SK-N-SH treated with all-trans-retinoic acid at 6 μM for 48 hours (cell line): Measurements from ENCODE around the gene SLC2A5.

Experiments
- ATAC-seq: fragments of 200-7000 bp; cut with Tn5 transposase; 3 replicates; pipeline ENCODE4 v1.9.1; 2020; ENCODE audit warnings: mild to moderate bottlenecking, moderate library complexity
- ARNTL ChIP-seq: fragments of 450-650 bp; formaldehyde crosslinking; IDR thresholded peaks from 2 replicates; pipeline ENCODE4 v1.5.0; 2020; ENCODE audit warnings: low read depth, mild to moderate bottlenecking, moderate library complexity, borderline replicate concordance
- BACH2 ChIP-seq: fragments of 250-450 bp; sonication (Bioruptor Pico); IDR thresholded peaks from 2 replicates; pipeline ENCODE4 v1.9.0; 2021; ENCODE audit warnings: mild to moderate bottlenecking, borderline replicate concordance
- CSDC2 ChIP-seq: fragments of 250-450 bp; sonication (Bioruptor Pico); IDR thresholded peaks from 2 replicates; pipeline ENCODE4 v1.5.0; 2020; ENCODE audit warnings: mild to moderate bottlenecking, moderate library complexity
- ESRRG ChIP-seq: fragments of 250-450 bp; sonication (Bioruptor Pico); IDR thresholded peaks from 2 replicates; pipeline ENCODE4 v1.6.1; 2021; ENCODE audit warnings: mild to moderate bottlenecking
- GLIS3 ChIP-seq: fragments of 250-450 bp; sonication (Bioruptor Pico); IDR thresholded peaks from 2 replicates; pipeline ENCODE4 v1.5.0; 2020; ENCODE audit warnings: mild to moderate bottlenecking, moderate library complexity
- ISL1 ChIP-seq: fragments of 250-450 bp; sonication (Bioruptor Pico); IDR thresholded peaks from 2 replicates; pipeline ENCODE4 v2.1.2; 2022; ENCODE audit warnings: mild to moderate bottlenecking, moderate library complexity
- OSR1 ChIP-seq: fragments of 250-450 bp; sonication (Bioruptor Pico); IDR thresholded peaks from 2 replicates; pipeline ENCODE4 v1.8.0; 2022; ENCODE audit warnings: moderate library complexity, mild to moderate bottlenecking, inconsistent platforms
- POU6F1 ChIP-seq: fragments of 250-450 bp; sonication (Bioruptor Pico); IDR thresholded peaks from 2 replicates; pipeline ENCODE4 v1.8.0; 2021; ENCODE audit warnings: low read depth, mild to moderate bottlenecking, moderate library complexity, borderline replicate concordance
- PPARA ChIP-seq: fragments of 250-450 bp; sonication (Bioruptor Pico); IDR thresholded peaks from 2 replicates; pipeline ENCODE4 v1.5.0; 2020; ENCODE audit warnings: mild to moderate bottlenecking, borderline replicate concordance
- RARB ChIP-seq: fragments of 250-450 bp; sonication (Bioruptor Pico); IDR thresholded peaks from 2 replicates; pipeline ENCODE4 v1.8.0; 2021; ENCODE audit warnings: mild to moderate bottlenecking, moderate library complexity
- SNAI2 ChIP-seq: fragments of 250-450 bp; sonication (Bioruptor Pico); IDR thresholded peaks from 2 replicates; pipeline ENCODE4 v1.5.0; 2020; ENCODE audit warnings: mild to moderate bottlenecking, moderate library complexity
- TCF4 ChIP-seq: fragments of 250-450 bp; sonication (Bioruptor Pico); IDR thresholded peaks from 2 replicates; pipeline ENCODE4 v1.8.0; 2021; ENCODE audit warnings: mild to moderate bottlenecking, moderate library complexity, borderline replicate concordance
- TOX ChIP-seq: fragments of 250-450 bp; sonication (Bioruptor Pico); IDR thresholded peaks from 2 replicates; pipeline ENCODE4 v1.8.0; 2021; ENCODE audit warnings: mild to moderate bottlenecking, moderate library complexity, borderline replicate concordance
- TSHZ2 ChIP-seq: fragments of 250-450 bp; sonication (Bioruptor Pico); IDR thresholded peaks from 2 replicates; pipeline ENCODE4 v1.5.0; 2020; ENCODE audit warnings: mild to moderate bottlenecking, moderate library complexity
- ZC3H10 ChIP-seq: fragments of 250-450 bp; sonication (Bioruptor Pico); IDR thresholded peaks from 2 replicates; pipeline ENCODE4 v1.5.1; 2021; ENCODE audit warnings: mild to moderate bottlenecking, moderate library complexity
- ZFP3 ChIP-seq: fragments of 250-450 bp; sonication (Bioruptor Pico); IDR thresholded peaks from 2 replicates; pipeline ENCODE4 v1.5.0; 2020; ENCODE audit warnings: mild to moderate bottlenecking, moderate library complexity
- ZFP30 ChIP-seq: fragments of 450-650 bp; formaldehyde crosslinking; IDR thresholded peaks from 2 replicates; pipeline ENCODE4 v1.5.0; 2022; ENCODE audit warnings: mild to moderate bottlenecking, moderate library complexity
- ZNF565 ChIP-seq: fragments of 450-650 bp; formaldehyde crosslinking; conservative IDR thresholded peaks from 2 replicates; pipeline ENCODE4 v1.5.0; 2020; ENCODE audit warnings: low read depth, mild to moderate bottlenecking, moderate library complexity
- ZNF70 ChIP-seq: fragments of 450-650 bp; formaldehyde crosslinking; IDR thresholded peaks from 2 replicates; pipeline ENCODE4 v1.5.0; 2020; ENCODE audit warnings: mild to moderate bottlenecking, moderate library complexity
- ZNF8 ChIP-seq: fragments of 450-650 bp; formaldehyde crosslinking; IDR thresholded peaks from 2 replicates; pipeline ENCODE4 v1.5.0; 2020; ENCODE audit warnings: mild to moderate bottlenecking, moderate library complexity
- TF ChIP-seq, protein P1 (sequence below): fragments of 250-450 bp; sonication (Bioruptor Pico); IDR thresholded peaks from 2 replicates; pipeline ENCODE4 v1.5.1; 2020; ENCODE audit warnings: low read depth, mild to moderate bottlenecking, moderate library complexity

SLC2A5 gene

DNA sequence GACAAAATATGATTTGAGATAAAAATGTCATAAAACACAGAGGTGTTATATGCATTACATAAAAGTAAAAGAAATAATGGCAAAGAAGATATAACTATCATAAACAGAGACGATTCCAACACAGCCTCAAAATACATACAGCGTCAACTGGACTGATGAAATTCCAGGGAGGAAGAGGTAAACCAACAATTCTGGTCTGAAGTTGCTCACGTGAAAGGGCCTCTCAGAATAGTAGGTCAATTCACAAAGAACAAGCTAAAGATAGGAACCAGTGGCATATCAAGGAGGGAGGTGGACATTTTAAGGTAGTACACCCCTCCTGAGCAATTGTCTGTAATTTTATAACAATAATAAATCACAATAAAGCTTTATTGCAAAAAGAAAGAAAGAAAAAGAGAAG lies 18.6 kb downstream of the SLC2A5 start:
- no peak for ATAC-seq

GRCh38 chr1:9048551-9048950 lies 20.9 kb downstream of the SLC2A5 start:
- TF ChIP-seq SNAI2 (CRISPR knock-in tag) (no peak), ZC3H10 (no peak), ZNF8 (no peak), TOX (CRISPR knock-in tag) (no peak), ISL1 (CRISPR knock-in tag) (no peak), ZNF70 (no peak), TCF4 (CRISPR knock-in tag) (no peak), RARB (no peak), OSR1 (CRISPR knock-in tag) (no peak), POU6F1 (CRISPR knock-in tag) (no peak)
- TF ChIP-seq, protein P1, sequence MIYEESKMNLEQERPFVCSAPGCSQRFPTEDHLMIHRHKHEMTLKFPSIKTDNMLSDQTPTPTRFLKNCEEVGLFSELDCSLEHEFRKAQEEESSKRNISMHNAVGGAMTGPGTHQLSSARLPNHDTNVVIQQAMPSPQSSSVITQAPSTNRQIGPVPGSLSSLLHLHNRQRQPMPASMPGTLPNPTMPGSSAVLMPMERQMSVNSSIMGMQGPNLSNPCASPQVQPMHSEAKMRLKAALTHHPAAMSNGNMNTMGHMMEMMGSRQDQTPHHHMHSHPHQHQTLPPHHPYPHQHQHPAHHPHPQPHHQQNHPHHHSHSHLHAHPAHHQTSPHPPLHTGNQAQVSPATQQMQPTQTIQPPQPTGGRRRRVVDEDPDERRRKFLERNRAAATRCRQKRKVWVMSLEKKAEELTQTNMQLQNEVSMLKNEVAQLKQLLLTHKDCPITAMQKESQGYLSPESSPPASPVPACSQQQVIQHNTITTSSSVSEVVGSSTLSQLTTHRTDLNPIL (CRISPR knock-in tag): no peak
- TF ChIP-seq, all 23 proteins: peak for 0
- no peak for ATAC-seq

More for the DNA sequence above, 18.6 kb downstream of the SLC2A5 start:
- TF ChIP-seq ZNF70 (no peak), ARNTL (CRISPR knock-in tag) (no peak), ZC3H10 (no peak), POU6F1 (CRISPR knock-in tag) (no peak), BACH2 (CRISPR knock-in tag) (no peak), PPARA (no peak), ESRRG (no peak), ZNF565 (no peak), TSHZ2 (CRISPR knock-in tag) (no peak), SNAI2 (CRISPR knock-in tag) (no peak), ISL1 (CRISPR knock-in tag) (no peak)
- TF ChIP-seq, protein P1 (CRISPR knock-in tag): no peak

- ATAC-seq: no peak
- TF ChIP-seq TOX (CRISPR knock-in tag) (no peak), GLIS3 (CRISPR knock-in tag) (no peak), ESRRG (no peak), RARB (no peak), SNAI2 (CRISPR knock-in tag) (no peak), ZNF565 (no peak), CSDC2 (CRISPR knock-in tag) (no peak), ARNTL (CRISPR knock-in tag) (no peak), ZFP3 (CRISPR knock-in tag) (no peak), ZNF70 (no peak), ZC3H10 (no peak), BACH2 (CRISPR knock-in tag) (no peak), ISL1 (CRISPR knock-in tag) (no peak), OSR1 (CRISPR knock-in tag) (no peak), PPARA (no peak), TSHZ2 (CRISPR knock-in tag) (no peak), ZNF8 (no peak), POU6F1 (CRISPR knock-in tag) (no peak), ZFP30 (CRISPR knock-in tag) (no peak)
These were observed 22.4 kb downstream of the SLC2A5 start for GRCh38 chr1:9047019-9047418.
